ENCODE measurements around the gene FBRSL1. TPM values are rescaled to one million over a fixed set of nuclear protein-coding genes. Genes with fewer than 3 reads are reported as not detected.

The FBRSL1 gene
- total RNA-seq (2022; extraction: Qiagen RNA extraction), result 58.1 to 94.9 TPM (median 85.7 TPM) in 5 replicates

DNA sequence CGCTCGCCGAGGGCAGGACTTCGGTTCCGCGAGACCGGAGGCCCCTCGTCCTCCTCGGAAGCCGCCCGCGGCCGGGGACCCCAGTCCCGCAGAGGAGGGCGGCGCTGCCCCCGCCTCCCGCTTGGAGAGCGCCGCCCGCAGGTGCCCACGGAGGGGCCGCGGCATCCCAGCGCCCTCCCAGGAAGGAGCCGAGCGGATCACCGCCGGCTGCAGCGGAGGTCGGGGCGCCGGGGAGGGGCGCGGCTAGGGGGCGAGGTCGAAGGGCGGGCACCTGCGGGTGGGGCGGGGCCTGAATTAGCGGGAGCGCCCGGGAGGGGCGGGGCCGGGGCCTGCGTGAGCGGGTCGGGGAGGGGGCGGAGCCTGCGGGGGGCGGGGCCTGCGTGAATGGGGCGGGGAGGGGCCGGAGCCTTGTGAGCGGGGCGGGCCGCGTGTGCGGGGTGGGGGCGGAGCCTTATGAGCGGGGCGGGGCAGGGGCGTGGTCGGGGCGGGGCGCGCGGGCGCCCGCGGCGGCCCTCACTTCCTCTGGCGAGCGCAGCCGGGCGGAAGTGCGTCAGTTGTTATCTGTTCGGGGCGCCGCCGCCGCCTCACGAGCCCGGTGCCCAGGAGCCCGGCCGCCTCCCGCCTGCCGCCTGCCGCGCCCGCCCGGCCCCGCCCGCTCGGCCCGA, at the start of gene FBRSL1:
TSS of gene FBRSL1 (plus strand) at position 550 of the 665 bp plus-strand sequence.

Other genes with a start within 250 kb of the FBRSL1 start
- 4.4 to 8.4 TPM (median 7.5 TPM) in 5 replicates for gene GALNT9, start 160.6 kb upstream of the FBRSL1 start, total RNA-seq (2022; extraction: Qiagen RNA extraction)
- gene LRCOL1, start 120.4 kb downstream of the FBRSL1 start, total RNA-seq (2022; extraction: Qiagen RNA extraction), result not detected in 5 replicates
- gene P2RX2, start 128.6 kb downstream of the FBRSL1 start, total RNA-seq (2022; extraction: Qiagen RNA extraction), result not detected in 5 replicates
- gene POLE, start 197.2 kb downstream of the FBRSL1 start, total RNA-seq (2022; extraction: Qiagen RNA extraction), result 40.4 to 48.6 TPM (median 43.5 TPM) in 5 replicates
- gene PXMP2, start 197.4 kb downstream of the FBRSL1 start, total RNA-seq (2022; extraction: Qiagen RNA extraction), result 20.9 to 32.0 TPM (median 31.5 TPM) in 5 replicates
- gene PGAM5, start 220.7 kb downstream of the FBRSL1 start, total RNA-seq (2022; extraction: Qiagen RNA extraction), result 42.4 to 60.3 TPM (median 57.7 TPM) in 5 replicates